ENCODE measurements around the gene FARSB.

- TF ChIP-seq CTCF (IDR thresholded peaks at IDR 0.05; ENCODE audit: poor library complexity) (no peak), EZH2phosphoT487 (IDR thresholded peaks at IDR 0.05; ENCODE audit: low read depth, severe bottlenecking, unreplicated experiment) (no peak), EZH2 (IDR thresholded peaks at IDR 0.05; ENCODE audit: borderline replicate concordance) (no peak)
Measured at GRCh38 chr2:222521099-222521498, 134.8 kb downstream of the FARSB start.
